ENCODE measurements around the gene RADIL. TPM values are rescaled to one million over a fixed set of nuclear protein-coding genes. Genes with fewer than 3 reads are reported as not detected.
"Not testable (repeated sequence)": the region's sequence is repeated elsewhere in the genome, so short reads cannot be mapped to it uniquely, and the experiment has no call there.

The RADIL gene
- total and polyA plus RNA-seq, 2 donors, result 4.9 to 8.0 TPM

DNA sequence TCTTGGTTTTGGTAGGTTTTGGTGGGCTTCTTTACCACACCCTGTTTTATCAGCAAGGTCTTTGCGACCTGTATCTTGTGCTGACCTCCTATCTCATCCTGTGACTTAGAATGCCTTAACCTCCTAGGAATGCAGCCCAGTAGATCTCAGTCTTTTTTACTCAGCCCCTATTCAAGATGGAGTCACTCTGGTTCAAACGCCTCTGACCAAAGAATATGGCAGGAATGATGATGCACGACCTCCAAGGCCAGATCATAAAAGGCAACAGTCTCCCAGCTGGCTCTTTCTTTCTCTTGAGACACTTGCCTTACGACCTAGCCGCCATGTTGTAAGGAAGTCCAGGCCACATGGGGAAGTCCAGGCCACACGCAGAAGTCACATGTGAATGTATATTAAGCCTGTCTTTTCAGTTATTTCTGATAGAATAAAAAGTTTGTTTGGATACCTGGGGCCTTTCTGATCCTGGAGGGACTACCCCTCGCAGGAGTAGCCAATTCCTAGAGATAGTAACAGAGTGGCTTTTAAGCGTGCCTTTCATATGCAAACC lies 10.5 kb upstream of the RADIL start:
- Histone ChIP-seq H3K4me1 (ENCODE audit: insufficient read depth) (no peaks in the 10 kb centered on the region), H3K4me3 (ENCODE audit: low read depth, low read length) (no peak overlapping the region), H3K27ac (ENCODE audit: low read depth) (no peak overlapping the region), H3K36me3 (ENCODE audit: insufficient read depth) (no peaks in the 10 kb centered on the region)
- DNase-seq (ENCODE audit: extremely low spot score), result no peak
- WGBS, result 83% methylated on average over 8 of the region's 8 CpGs

DNA sequence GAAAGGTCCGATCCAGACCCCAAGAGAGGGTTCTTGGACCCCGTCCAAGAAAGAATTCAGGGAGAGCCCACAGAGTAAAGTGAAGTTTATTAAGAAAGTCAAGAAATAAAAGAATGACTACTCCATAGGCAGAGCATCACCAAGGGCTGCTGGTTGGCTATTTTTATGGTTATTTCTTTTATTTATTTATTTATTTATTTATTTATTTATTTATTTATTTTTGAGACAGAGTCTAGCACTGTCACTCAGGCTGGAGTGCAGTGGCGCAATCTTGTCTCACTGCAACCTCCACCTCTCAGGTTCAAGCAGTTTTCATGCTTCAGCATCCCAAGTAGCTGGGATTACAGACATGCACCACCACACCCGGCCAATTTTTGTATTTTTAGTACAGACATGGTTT lies 9.7 kb upstream of the RADIL start:
- H3K27ac ChIP-seq (ENCODE audit: low read depth); DNase-seq (ENCODE audit: extremely low spot score); H3K36me3 ChIP-seq (ENCODE audit: insufficient read depth); H3K4me3 ChIP-seq (ENCODE audit: low read depth, low read length); H3K4me1 ChIP-seq (ENCODE audit: insufficient read depth): not testable (repeated sequence)
- 81% methylated on average over 4 of the region's 4 CpGs for WGBS

DNA sequence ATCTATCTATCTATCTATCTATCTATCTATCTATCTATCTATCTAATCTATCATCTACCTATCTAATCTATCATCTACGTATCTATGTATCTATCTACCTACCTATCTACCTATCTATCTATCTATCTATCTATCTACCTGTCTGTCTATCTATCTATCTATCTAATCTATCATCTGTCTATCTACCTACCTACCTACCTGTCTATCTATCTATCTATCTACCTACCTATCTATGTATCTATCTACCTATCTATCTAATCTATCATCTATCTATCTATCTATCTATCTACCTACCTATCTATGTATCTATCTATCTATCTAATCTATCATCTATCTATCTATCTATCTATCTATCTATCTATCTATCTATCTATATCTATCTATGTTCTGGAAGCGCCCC lies 8.0 kb upstream of the RADIL start:
- DNase-seq (ENCODE audit: extremely low spot score); H3K27ac ChIP-seq (ENCODE audit: low read depth); H3K4me3 ChIP-seq (ENCODE audit: low read depth, low read length); H3K36me3 ChIP-seq (ENCODE audit: insufficient read depth); H3K4me1 ChIP-seq (ENCODE audit: insufficient read depth): not testable (repeated sequence)
- WGBS, result 69% methylated on average over 2 of the region's 2 CpGs

DNA sequence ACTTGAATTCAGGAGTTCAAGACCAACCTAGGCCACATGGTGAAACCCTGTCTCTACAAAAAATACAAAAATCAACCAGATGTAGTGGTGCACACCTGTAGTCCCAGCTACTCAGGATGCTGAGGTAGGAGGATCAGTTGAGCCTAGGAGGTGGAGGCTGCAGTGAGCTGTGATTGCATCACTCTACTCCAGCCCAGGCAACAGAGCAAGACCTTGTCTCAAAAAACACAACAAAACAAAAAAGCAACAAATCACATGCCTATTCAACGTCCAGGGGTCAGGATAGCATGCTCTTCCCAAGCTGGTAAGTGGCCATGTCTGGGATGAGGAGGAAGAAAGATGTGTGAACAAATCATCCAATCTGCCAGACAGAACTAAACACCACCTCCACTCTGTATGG lies 6.2 kb upstream of the RADIL start:
- no peak overlapping the region for H3K27ac ChIP-seq (ENCODE audit: low read depth)
- WGBS, result 41% methylated on average over 1 of the region's 1 CpG
- H3K36me3 ChIP-seq (ENCODE audit: insufficient read depth), result no peaks in the 10 kb centered on the region
- H3K4me1 ChIP-seq (ENCODE audit: insufficient read depth), result no peaks in the 10 kb centered on the region
- H3K4me3 ChIP-seq (ENCODE audit: low read depth, low read length), result no peak overlapping the region
- no peak for DNase-seq (ENCODE audit: extremely low spot score)

DNA sequence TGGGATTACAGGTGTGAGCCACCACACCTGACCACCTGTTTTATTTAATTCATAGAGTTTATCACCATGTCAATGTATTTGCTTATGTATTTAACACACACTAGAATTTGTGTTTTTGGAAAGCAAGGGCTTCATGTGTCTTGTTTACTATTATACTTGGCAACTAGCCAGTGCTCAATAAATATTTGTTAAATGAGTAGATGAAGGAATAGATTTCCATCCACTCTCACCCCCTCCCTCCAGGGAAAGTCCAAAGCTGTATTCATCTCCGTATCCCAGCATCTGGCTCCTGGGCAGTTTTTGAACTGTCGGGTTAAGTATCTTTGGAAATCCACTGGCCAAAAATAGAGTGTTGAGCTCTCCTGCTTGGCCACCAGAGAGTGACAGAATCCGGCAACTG lies 4.6 kb upstream of the RADIL start:
- no peak overlapping the region for H3K27ac ChIP-seq (ENCODE audit: low read depth)
- WGBS, result 46% methylated on average over 3 of the region's 3 CpGs

DNA sequence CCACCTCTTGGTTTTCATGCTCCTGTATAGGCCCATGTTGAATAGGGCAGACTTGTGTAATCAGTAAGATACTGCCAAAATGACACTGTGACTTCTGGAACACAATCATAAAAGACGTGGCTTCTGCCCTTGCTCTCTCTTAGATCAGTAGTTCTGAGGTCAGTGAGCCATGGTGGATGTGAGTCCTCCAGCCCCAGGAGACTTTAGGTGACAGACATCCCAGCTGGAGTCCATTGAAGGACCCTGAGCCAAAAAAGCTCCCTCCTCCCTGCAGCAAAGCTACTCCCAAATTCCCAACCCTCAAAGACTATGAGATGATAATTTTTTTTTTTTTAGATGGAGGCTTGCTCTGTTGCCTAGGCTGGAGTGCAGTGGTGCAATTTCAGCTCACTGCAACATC lies 3.2 kb upstream of the RADIL start:
- H3K36me3 ChIP-seq (ENCODE audit: insufficient read depth), result no peaks in the 10 kb centered on the region
- H3K4me1 ChIP-seq (ENCODE audit: insufficient read depth), result no peaks in the 10 kb centered on the region
- 59% methylated on average over 1 of the region's 1 CpG for WGBS

More for the DNA sequence above, 4.6 kb upstream of the RADIL start:
- DNase-seq (ENCODE audit: extremely low spot score), result no peak
- no peaks in the 10 kb centered on the region for H3K4me1 ChIP-seq (ENCODE audit: insufficient read depth)
- no peak overlapping the region for H3K4me3 ChIP-seq (ENCODE audit: low read depth, low read length)
- H3K36me3 ChIP-seq (ENCODE audit: insufficient read depth), result no peaks in the 10 kb centered on the region

DNA sequence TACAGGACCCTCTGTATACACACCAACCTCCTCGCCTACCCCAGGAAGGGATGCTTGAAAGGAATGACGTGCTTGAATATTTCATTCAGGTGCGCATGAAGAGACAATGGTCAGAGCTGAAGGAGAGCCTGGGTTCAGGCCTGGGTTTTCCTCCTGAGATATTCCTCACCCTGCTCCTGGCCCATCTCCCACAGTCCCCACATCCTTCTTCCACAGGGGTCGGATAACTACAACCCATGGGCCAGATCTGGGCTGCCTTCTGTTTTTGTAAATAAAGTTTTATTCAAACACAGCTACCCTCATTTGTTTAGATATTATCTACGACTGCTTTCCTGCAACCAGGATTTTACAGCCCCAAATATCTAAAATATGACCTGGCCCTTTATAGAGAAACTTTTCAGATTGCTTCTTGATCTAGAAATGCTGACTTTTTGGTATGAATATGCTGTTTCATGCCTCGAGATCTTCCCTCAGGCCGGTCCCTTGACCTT lies 1.8 kb upstream of the RADIL start:
- DNase-seq (ENCODE audit: extremely low spot score), result no peak
- no peak overlapping the region for H3K27ac ChIP-seq (ENCODE audit: low read depth)
- 88% methylated on average over 7 of the region's 7 CpGs for WGBS
- H3K4me1 ChIP-seq (ENCODE audit: insufficient read depth), result no peaks in the 10 kb centered on the region
- H3K36me3 ChIP-seq (ENCODE audit: insufficient read depth), result no peaks in the 10 kb centered on the region
- H3K4me3 ChIP-seq (ENCODE audit: low read depth, low read length), result no peak overlapping the region

More for the DNA sequence above, 3.2 kb upstream of the RADIL start:
- H3K27ac ChIP-seq (ENCODE audit: low read depth), result no peak overlapping the region
- no peak overlapping the region for H3K4me3 ChIP-seq (ENCODE audit: low read depth, low read length)
- DNase-seq (ENCODE audit: extremely low spot score), result no peak

DNA sequence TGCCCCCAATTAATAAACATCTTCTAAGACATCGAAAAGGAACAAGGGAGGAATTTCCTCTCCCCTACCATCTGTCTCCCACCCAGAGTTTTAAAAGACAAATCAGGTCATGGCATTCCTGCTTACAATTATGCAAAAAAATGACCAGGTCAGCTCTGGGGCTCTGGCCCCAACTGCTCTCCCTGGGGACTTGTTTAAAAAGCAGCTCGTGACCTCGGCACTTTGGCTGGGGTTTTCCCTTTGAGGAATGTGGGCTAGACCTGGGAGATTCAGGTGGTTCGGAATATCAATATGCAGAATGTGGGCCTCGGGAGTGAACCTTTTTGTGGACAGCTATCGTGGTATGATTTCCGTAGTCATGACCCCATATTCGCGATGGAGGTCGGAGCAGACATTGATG lies 648 bp upstream of the RADIL start:
- Histone ChIP-seq H3K4me1 (ENCODE audit: insufficient read depth) (no peaks in the 10 kb centered on the region), H3K4me3 (ENCODE audit: low read depth, low read length) (no peak overlapping the region), H3K36me3 (ENCODE audit: insufficient read depth) (no peaks in the 10 kb centered on the region), H3K27ac (ENCODE audit: low read depth) (no peak overlapping the region)
- DNase-seq (ENCODE audit: extremely low spot score), result no peak
- WGBS, result 75% methylated on average over 10 of the region's 10 CpGs

DNA sequence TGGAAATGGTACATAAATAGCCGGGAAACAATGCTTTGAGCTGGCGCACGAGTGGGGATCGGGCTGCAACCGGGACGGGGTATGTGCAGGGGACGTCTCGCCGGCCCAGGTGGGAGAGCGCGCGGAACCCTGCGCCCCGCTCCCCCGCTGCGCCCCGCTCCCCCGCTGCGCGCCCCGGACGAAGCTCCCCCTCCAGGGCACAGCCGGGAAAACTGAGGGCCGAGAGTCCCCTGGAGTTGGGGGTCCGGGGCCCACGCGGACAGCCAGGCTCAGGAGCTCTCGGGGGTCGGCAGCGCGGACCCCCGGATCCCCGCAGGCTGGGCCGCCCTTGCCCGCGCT lies 514 bp downstream of the RADIL start:
- WGBS, result under 1% methylated on average over 36 of the region's 36 CpGs
- Histone ChIP-seq H3K4me1 (ENCODE audit: insufficient read depth) (no peaks in the 10 kb centered on the region), H3K27ac (ENCODE audit: low read depth) (peak overlapping the region; percentile 81), H3K36me3 (ENCODE audit: insufficient read depth) (no peaks in the 10 kb centered on the region), H3K4me3 (ENCODE audit: low read depth, low read length) (peak overlapping the region; percentile 62)
- no peak for DNase-seq (ENCODE audit: extremely low spot score)

DNA sequence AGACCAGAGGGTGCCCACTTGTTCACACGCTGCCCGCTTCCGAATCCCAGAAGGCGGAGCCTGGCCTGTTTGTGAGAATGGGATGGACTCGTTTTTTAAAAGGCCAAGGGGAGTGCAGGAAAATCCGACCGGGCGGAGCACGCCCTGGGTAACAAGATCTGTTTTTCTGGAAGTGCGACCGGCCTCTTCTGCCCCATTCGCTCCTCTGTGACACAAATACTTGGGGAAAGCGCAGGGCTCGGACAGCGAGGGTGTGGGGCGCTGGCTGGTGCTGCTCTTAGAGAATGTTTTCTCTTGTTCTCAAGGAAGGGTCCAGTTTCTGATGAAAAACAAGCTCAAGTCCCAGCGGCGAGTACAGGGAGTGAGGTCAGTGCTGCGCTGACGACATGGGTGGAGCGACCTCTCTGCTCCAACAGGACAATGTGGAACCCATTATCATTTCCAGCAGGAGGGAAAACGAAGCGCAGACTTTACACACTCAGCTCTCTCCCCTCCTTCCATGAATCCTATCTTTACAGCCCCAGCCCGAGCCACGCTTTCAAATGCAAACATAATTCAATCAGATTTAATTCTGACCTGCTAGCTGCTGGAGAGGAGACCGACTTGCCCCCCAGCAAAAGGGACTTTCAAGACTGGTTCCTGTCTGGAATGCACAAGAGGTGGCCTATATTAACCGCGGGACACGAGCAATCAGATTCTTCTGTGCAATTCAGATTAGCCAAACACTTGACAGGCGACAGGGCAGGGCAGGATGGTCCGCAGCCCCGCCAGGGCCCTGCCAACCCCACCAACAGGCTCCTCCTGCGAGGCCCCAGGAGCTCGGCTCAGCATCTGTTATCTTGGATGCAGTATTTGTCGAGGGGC lies 1.1 kb downstream of the RADIL start:
- Histone ChIP-seq H3K27ac (ENCODE audit: low read depth) (peak overlapping the region; percentile 81), H3K36me3 (ENCODE audit: insufficient read depth) (no peaks in the 10 kb centered on the region), H3K4me3 (ENCODE audit: low read depth, low read length) (peak overlapping the region; percentile 62), H3K4me1 (ENCODE audit: insufficient read depth) (no peaks in the 10 kb centered on the region)
- 4% methylated on average over 35 of the region's 35 CpGs for WGBS
- peak; percentile 26 for DNase-seq (ENCODE audit: extremely low spot score)

DNA sequence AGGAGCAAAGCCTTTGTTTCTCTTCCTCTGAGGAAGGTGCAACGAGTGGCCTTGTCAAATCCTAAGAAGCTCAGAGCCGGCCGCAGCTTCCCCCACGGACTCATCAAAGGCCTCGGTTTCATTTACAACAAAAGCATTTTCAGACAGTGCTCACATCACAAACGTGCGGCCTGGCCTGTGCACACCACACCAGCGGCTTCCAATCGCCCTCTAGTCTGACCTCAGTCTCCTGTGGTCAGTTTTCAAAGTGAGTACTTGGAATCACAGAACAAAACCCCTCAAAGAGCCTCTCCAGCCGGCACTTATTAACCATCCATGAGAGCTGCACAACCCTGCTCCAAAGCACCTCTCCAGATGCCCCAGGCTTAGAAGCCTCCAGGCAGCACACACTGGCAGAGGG lies 3.3 kb downstream of the RADIL start:
- H3K4me3 ChIP-seq (ENCODE audit: low read depth, low read length), result no peak overlapping the region
- DNase-seq (ENCODE audit: extremely low spot score), result no peak
- H3K36me3 ChIP-seq (ENCODE audit: insufficient read depth), result no peaks in the 10 kb centered on the region
- no peaks in the 10 kb centered on the region for H3K4me1 ChIP-seq (ENCODE audit: insufficient read depth)
- H3K27ac ChIP-seq (ENCODE audit: low read depth), result no peak overlapping the region
- 65% methylated on average over 10 of the region's 10 CpGs for WGBS

DNA sequence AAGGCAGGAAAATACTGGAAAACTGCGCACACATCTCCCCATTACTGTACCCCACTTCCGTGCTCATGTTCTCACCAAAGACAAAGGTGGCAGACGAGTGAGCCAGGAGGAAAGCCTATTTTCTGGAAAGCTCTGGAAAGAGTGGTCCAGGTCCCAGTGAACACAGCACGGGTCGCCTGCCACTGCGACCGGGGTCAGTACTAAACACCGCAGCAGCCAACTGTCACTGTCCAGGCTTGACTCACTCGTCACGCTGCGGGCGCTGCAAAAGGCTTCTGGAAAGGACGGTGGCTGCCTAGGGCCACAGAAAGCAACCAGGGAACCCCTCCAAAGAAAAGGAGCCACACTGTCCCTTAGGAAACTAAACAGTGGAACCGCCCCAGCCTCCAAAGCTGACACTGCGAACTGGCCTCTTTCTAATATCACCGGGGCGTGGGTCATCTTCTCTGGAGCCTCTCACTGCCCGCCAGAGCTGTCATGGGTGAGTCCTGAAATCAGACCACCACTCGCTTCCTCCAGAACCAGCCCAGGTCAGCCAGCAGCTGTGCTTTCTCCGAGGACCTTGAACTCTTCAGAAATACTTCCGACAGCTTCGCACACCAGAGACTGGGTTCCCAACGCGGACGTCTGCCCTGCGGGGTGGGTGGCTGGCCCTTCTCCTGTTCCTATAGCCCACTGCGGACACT lies 4.0 kb downstream of the RADIL start:
- no peak overlapping the region for H3K4me3 ChIP-seq (ENCODE audit: low read depth, low read length)
- DNase-seq (ENCODE audit: extremely low spot score), result no peak
- WGBS, result 82% methylated on average over 27 of the region's 27 CpGs
- no peaks in the 10 kb centered on the region for H3K36me3 ChIP-seq (ENCODE audit: insufficient read depth)
- H3K4me1 ChIP-seq (ENCODE audit: insufficient read depth), result no peaks in the 10 kb centered on the region
- no peak overlapping the region for H3K27ac ChIP-seq (ENCODE audit: low read depth)

DNA sequence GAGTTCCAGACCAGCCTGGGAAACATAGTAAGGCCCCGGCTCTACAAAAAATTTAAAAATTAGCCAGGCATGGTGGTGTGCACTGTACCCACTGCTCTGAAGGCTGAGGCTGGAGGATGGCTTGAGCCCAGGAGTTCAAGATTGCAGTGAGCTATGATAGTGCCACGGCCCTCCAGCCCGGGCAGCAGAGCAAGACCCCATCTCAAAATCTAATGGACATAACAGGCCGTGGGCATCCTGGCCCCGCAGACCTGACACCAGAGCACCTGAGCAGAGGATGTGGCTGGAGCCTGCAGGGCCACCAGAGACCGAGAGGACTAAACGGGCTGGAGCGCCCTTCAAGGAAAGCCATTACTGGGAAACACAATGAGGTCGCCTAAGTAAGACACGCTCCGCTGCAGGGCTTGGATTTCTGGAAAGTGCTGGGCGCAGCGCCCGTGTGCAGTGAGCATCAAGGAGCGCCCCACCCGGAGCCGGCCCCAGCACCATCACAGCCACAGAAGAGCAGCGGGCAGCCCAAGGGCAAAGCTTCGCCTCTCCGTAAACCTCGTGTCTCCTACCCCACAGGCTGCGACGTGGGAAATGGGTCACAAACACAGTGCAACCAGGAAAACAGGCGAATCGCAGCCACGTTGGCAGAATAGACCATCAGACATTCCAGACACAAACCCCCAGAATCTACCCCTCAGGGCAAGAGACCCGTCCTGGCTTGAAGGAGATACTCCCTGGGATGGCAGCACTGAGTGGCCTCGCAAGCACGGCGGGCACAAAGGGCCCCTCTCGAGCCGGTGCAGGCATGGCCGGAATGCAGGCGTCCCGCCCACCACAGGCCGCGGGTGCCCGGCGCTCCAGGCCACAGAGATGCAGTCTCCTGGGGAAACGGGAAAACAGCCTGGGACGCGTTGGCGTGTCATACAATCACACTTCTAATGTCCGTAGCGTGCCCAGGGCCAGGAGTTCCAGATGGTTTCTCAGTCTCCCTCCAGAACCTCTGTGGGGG lies 4.9 kb downstream of the RADIL start:
- Histone ChIP-seq H3K27ac (ENCODE audit: low read depth) (no peak overlapping the region), H3K4me3 (ENCODE audit: low read depth, low read length) (no peak overlapping the region), H3K36me3 (ENCODE audit: insufficient read depth) (no peaks in the 10 kb centered on the region), H3K4me1 (ENCODE audit: insufficient read depth) (no peaks in the 10 kb centered on the region)
- DNase-seq (ENCODE audit: extremely low spot score), result no peak
- 87% methylated on average over 45 of the region's 45 CpGs for WGBS

Data from urinary bladder (tissue), 4 donors.